GM19467 (cell line): Measurements from ENCODE around the gene SLC17A2.
"Not testable (repeated sequence)": the region's sequence is repeated elsewhere in the genome, so short reads cannot be mapped to it uniquely, and the experiment has no call there.

Experiments used
- ATAC-seq: cut with Tn5 transposase; IDR thresholded peaks from one replicate; pipeline ENCODE4 v1.9.1; 2021; ENCODE audit warnings: mild to moderate bottlenecking, moderate library complexity; ENCODE audit not compliant: unreplicated experiment

The SLC17A2 gene

GRCh38 chr6:25952535-25952934 lies 22.0 kb upstream of the SLC17A2 start:
- ATAC-seq: no peak

- no peak for ATAC-seq
Measured at GRCh38 chr6:25951296-25952032, 21.0 kb upstream of the SLC17A2 start.

GRCh38 chr6:25950297-25950696 lies 19.8 kb upstream of the SLC17A2 start:
- ATAC-seq: no peak

- ATAC-seq: no peak
Measured at GRCh38 chr6:25949695-25950094, 19.2 kb upstream of the SLC17A2 start.

GRCh38 chr6:25947492-25947891 lies 17.0 kb upstream of the SLC17A2 start:
- ATAC-seq: not testable (repeated sequence)

GRCh38 chr6:25946631-25947030 lies 16.1 kb upstream of the SLC17A2 start:
- ATAC-seq: no peak

- not testable (repeated sequence) for ATAC-seq
Measured at GRCh38 chr6:25945738-25946137, 15.2 kb upstream of the SLC17A2 start.

- no peak for ATAC-seq
Measured at GRCh38 chr6:25944688-25945574, 14.4 kb upstream of the SLC17A2 start.

GRCh38 chr6:25943887-25944286 lies 13.4 kb upstream of the SLC17A2 start:
- ATAC-seq: no peak

GRCh38 chr6:25942561-25943147 lies 12.2 kb upstream of the SLC17A2 start:
- no peak for ATAC-seq

- ATAC-seq: no peak
Measured at GRCh38 chr6:25939593-25939992, 9.1 kb upstream of the SLC17A2 start.

GRCh38 chr6:25935953-25936352 lies 5.5 kb upstream of the SLC17A2 start:
- no peak for ATAC-seq

GRCh38 chr6:25934735-25935313 lies 4.3 kb upstream of the SLC17A2 start:
- ATAC-seq: no peak

GRCh38 chr6:25934156-25934555 lies 3.7 kb upstream of the SLC17A2 start:
- ATAC-seq: no peak

GRCh38 chr6:25931411-25931709 lies 869 bp upstream of the SLC17A2 start:
- no peak for ATAC-seq

- ATAC-seq: not testable (repeated sequence)
Measured at GRCh38 chr6:25929785-25930184, 706 bp downstream of the SLC17A2 start.

GRCh38 chr6:25928562-25929324 lies 1.7 kb downstream of the SLC17A2 start:
- ATAC-seq: no peak

GRCh38 chr6:25927756-25928216 lies 2.7 kb downstream of the SLC17A2 start:
- ATAC-seq: no peak

- no peak for ATAC-seq
Measured at GRCh38 chr6:25927178-25927577, 3.3 kb downstream of the SLC17A2 start.

- ATAC-seq: no peak
Measured at GRCh38 chr6:25925876-25926275, 4.6 kb downstream of the SLC17A2 start.

GRCh38 chr6:25922301-25922700 lies 8.2 kb downstream of the SLC17A2 start:
- ATAC-seq: no peak
